Kasumi-1 (cell line): ENCODE data around the gene CSNK1E.

Source experiments
- DNase-seq, 2 experiments: peaks; one replicate each; lab custom pipeline; 2025; lab: John Stamatoyannopoulos, UW

The CSNK1E gene

GRCh38 chr22:38327805-38328204 is 10.6 kb upstream of the CSNK1E start:
- no peak for DNase-seq

- no peak for DNase-seq
Measured at GRCh38 chr22:38327396-38327795, 10.2 kb upstream of the CSNK1E start.

- no peak for DNase-seq
Measured at GRCh38 chr22:38325587-38325986, 8.4 kb upstream of the CSNK1E start.

- no peak for DNase-seq
Measured at GRCh38 chr22:38320605-38321402, 3.6 kb upstream of the CSNK1E start.

- DNase-seq = no peak
Measured at GRCh38 chr22:38318792-38319773, 1.9 kb upstream of the CSNK1E start.

GRCh38 chr22:38317995-38318715 is 922 bp upstream of the CSNK1E start:
- DNase-seq = peak; percentile 59 to 63

GRCh38 chr22:38316364-38317121 is 690 bp downstream of the CSNK1E start:
- peak in 1 of 2 experiments; percentile 16 for DNase-seq

GRCh38 chr22:38315823-38316363 is 1.3 kb downstream of the CSNK1E start:
- DNase-seq = peak in 1 of 2 experiments; percentile 38

GRCh38 chr22:38314933-38315822 is 2.1 kb downstream of the CSNK1E start:
- DNase-seq = peak in 1 of 2 experiments; percentile 6

- no peak for DNase-seq
Measured at GRCh38 chr22:38314051-38314932, 2.9 kb downstream of the CSNK1E start.

- no peak for DNase-seq
Measured at GRCh38 chr22:38313384-38313955, 3.8 kb downstream of the CSNK1E start.

GRCh38 chr22:38312261-38312800 is 4.9 kb downstream of the CSNK1E start:
- DNase-seq = no peak

- no peak for DNase-seq
Measured at GRCh38 chr22:38311323-38311620, 6.0 kb downstream of the CSNK1E start.

GRCh38 chr22:38310518-38311322 is 6.5 kb downstream of the CSNK1E start:
- DNase-seq = no peak

- DNase-seq = no peak
Measured at GRCh38 chr22:38309614-38310517, 7.4 kb downstream of the CSNK1E start.

GRCh38 chr22:38308791-38309498 is 8.3 kb downstream of the CSNK1E start:
- no peak for DNase-seq
